ENCODE data around the gene ULK4.

DNA sequence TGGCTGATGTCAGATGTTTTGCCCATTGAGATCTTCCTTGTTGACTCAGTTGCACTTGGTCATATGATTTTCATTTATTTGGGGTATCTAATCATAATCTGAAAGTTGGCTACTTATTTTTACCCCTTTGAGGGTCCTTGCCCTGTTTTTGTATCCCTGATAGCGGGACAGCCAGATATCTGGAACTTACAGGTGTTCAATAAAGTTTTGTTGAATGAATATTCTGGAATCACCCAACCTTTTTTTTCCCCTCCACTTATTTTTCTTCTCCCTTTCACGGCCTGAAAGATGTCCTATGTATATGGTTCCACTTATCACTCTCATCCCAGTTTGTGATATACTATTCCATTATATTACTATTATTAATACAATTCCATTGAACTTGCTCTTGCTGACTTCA is 749.8 kb downstream of the ULK4 start:
- TF ChIP-seq CTCF (IDR thresholded peaks at IDR 0.05 in 2 of 3, conservative IDR thresholded peaks at IDR 0.05 in 1 of 3; ENCODE audit: borderline replicate concordance in 1 of 3, insufficient read depth in 1 of 3, low read depth in 2 of 3, low read length in 2 of 3), result no peak
- TF ChIP-seq EZH2phosphoT487 (IDR thresholded peaks at IDR 0.05; ENCODE audit: borderline replicate concordance), result no peak
- no peak for TF ChIP-seq POLR2A (IDR thresholded peaks at IDR 0.05; ENCODE audit: borderline replicate concordance, extremely low read depth, insufficient read depth, insufficient read length)
- TF ChIP-seq, protein P1, sequence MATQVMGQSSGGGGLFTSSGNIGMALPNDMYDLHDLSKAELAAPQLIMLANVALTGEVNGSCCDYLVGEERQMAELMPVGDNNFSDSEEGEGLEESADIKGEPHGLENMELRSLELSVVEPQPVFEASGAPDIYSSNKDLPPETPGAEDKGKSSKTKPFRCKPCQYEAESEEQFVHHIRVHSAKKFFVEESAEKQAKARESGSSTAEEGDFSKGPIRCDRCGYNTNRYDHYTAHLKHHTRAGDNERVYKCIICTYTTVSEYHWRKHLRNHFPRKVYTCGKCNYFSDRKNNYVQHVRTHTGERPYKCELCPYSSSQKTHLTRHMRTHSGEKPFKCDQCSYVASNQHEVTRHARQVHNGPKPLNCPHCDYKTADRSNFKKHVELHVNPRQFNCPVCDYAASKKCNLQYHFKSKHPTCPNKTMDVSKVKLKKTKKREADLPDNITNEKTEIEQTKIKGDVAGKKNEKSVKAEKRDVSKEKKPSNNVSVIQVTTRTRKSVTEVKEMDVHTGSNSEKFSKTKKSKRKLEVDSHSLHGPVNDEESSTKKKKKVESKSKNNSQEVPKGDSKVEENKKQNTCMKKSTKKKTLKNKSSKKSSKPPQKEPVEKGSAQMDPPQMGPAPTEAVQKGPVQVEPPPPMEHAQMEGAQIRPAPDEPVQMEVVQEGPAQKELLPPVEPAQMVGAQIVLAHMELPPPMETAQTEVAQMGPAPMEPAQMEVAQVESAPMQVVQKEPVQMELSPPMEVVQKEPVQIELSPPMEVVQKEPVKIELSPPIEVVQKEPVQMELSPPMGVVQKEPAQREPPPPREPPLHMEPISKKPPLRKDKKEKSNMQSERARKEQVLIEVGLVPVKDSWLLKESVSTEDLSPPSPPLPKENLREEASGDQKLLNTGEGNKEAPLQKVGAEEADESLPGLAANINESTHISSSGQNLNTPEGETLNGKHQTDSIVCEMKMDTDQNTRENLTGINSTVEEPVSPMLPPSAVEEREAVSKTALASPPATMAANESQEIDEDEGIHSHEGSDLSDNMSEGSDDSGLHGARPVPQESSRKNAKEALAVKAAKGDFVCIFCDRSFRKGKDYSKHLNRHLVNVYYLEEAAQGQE (IDR thresholded peaks at IDR 0.05; ENCODE audit: low read depth), result no peak
- TF ChIP-seq CEBPB (IDR thresholded peaks at IDR 0.05; ENCODE audit: low read depth), result no peak
- TF ChIP-seq RAD21 (IDR thresholded peaks at IDR 0.05; ENCODE audit: low read depth), result no peak
- TF ChIP-seq POLR2AphosphoS5 (IDR thresholded peaks at IDR 0.05; ENCODE audit: low read depth, low read length), result no peak
- TF ChIP-seq ZNF274 (IDR thresholded peaks at IDR 0.05; ENCODE audit: low read depth, low read length), result no peak
